ENCODE results near the gene DPYSL5. TPM values are rescaled to one million over a fixed set of nuclear protein-coding genes. Genes with fewer than 3 reads are reported as not detected.

DPYSL5 gene
- total RNA-seq, 2 donors from 2014 or later: 0.24 to 0.35 TPM

GRCh38 chr2:26932974-26933373 is 85.0 kb downstream of the DPYSL5 start:
- Histone ChIP-seq H3K4me3 (no peak overlapping the region), H3K9ac (ENCODE audit: low read depth in 2 of 2, low read length in 2 of 2) (no peak overlapping the region), H3K36me3 (no peaks in the 10 kb centered on the region), H3K27me3 (no peaks in the 10 kb centered on the region), H3K9me3 (no peaks in the 10 kb centered on the region), H3K4me1 (no peaks in the 10 kb centered on the region), H3K27ac (no peak overlapping the region)
- DNase-seq: no peak
- TF ChIP-seq CTCF (IDR thresholded peaks at IDR 0.05): no peak
- intact Hi-C loops (cut with DNase I): no loop called here

GRCh38 chr2:26933431-26934334 is 85.8 kb downstream of the DPYSL5 start:
- no peaks in the 10 kb centered on the region for H3K4me1 ChIP-seq
- no peaks in the 10 kb centered on the region for H3K27me3 ChIP-seq
- intact Hi-C loops (cut with DNase I): no loop called here
- H3K36me3 ChIP-seq: no peaks in the 10 kb centered on the region
- no peak overlapping the region for H3K27ac ChIP-seq
- DNase-seq: no peak
- no peak for TF ChIP-seq CTCF (IDR thresholded peaks at IDR 0.05)
- no peak overlapping the region for H3K9ac ChIP-seq (ENCODE audit: low read depth in 2 of 2, low read length in 2 of 2)
- H3K4me3 ChIP-seq: no peak overlapping the region
- H3K9me3 ChIP-seq: no peaks in the 10 kb centered on the region

- no peak for DNase-seq
- H3K9ac ChIP-seq (ENCODE audit: low read depth in 2 of 2, low read length in 2 of 2): no peak overlapping the region
- H3K9me3 ChIP-seq: no peaks in the 10 kb centered on the region
- no peak for TF ChIP-seq CTCF (IDR thresholded peaks at IDR 0.05)
- H3K36me3 ChIP-seq: no peaks in the 10 kb centered on the region
- no peak overlapping the region for H3K4me3 ChIP-seq
- no peak overlapping the region for H3K27ac ChIP-seq
- intact Hi-C loops (cut with DNase I): no loop called here
- no peaks in the 10 kb centered on the region for H3K27me3 ChIP-seq
- no peaks in the 10 kb centered on the region for H3K4me1 ChIP-seq
Measured at GRCh38 chr2:26934335-26934724, 86.4 kb downstream of the DPYSL5 start.

GRCh38 chr2:26934985-26935384 is 87.1 kb downstream of the DPYSL5 start:
- Histone ChIP-seq H3K9ac (ENCODE audit: low read depth in 2 of 2, low read length in 2 of 2) (no peak overlapping the region), H3K9me3 (no peaks in the 10 kb centered on the region), H3K27ac (no peak overlapping the region), H3K27me3 (no peaks in the 10 kb centered on the region), H3K4me3 (no peak overlapping the region), H3K4me1 (no peaks in the 10 kb centered on the region), H3K36me3 (no peaks in the 10 kb centered on the region)
- no peak for DNase-seq
- TF ChIP-seq CTCF (IDR thresholded peaks at IDR 0.05): no peak
- intact Hi-C loops (cut with DNase I): no loop called here

- no peak for DNase-seq
- H3K27me3 ChIP-seq: no peaks in the 10 kb centered on the region
- intact Hi-C loops (cut with DNase I): no loop called here
- no peak overlapping the region for H3K9ac ChIP-seq (ENCODE audit: low read depth in 2 of 2, low read length in 2 of 2)
- no peaks in the 10 kb centered on the region for H3K36me3 ChIP-seq
- H3K4me1 ChIP-seq: no peaks in the 10 kb centered on the region
- no peaks in the 10 kb centered on the region for H3K9me3 ChIP-seq
- TF ChIP-seq CTCF (IDR thresholded peaks at IDR 0.05): no peak
- H3K27ac ChIP-seq: no peak overlapping the region
- no peak overlapping the region for H3K4me3 ChIP-seq
Measured at GRCh38 chr2:26936855-26937254, 88.9 kb downstream of the DPYSL5 start.

Measured in colonic mucosa (tissue), 4 donors.